ENCODE data around the gene SYCP2L.

The SYCP2L gene

DNA sequence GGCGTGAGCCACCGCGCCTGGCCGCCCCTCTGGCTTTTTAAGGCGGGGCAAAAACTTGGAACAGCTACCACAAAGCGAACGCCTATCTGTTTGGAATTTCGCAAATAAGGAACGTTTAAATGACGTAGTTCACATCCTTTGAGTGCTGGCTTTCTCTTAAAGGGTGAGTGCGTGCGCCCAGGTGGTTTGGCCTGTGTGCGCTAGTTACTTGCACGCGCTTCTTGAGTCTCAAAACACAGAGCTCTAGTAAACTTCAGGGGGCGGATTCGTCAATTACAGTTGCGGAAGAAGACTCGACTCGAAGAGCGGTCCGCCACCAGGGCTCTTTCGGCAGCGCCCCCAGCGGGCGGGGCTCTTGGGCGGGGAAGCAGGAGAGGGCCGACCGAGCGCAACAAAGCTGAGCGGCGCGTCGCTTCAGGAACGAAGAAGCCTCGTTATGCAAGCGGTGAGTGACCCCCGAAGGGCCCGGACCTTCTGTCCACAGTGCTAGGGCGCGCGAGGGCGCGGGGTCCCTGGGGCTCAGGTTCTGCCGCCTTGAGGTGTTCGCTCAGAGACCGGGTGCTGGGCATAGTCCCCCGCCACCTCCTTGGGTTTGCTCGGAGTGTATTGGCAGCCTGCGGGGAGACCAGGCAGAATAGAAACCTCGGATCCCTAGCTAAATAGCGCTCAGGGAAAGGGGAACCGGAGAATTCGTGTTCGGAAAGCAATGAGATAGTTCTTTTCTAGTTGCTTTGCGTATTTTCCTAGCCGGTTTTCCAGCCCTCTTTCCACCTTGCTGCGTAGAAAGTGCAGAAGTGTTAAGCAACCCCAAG is at the start of gene SYCP2L:
SYCP2L (plus strand) TSS at position 362 of the 812 bp plus-strand sequence; CDS start at position 437, 75 bp downstream.
- TF ChIP-seq GATA2 (IDR thresholded peaks at IDR 0.05; ENCODE audit: low read depth, low read length) (no peak), GATA3 (IDR thresholded peaks at IDR 0.05; ENCODE audit: low read depth, low read length) (no peak)

GRCh38 chr6:10837622-10837994 is 49.2 kb upstream of the SYCP2L start:
- TF ChIP-seq GATA3 (IDR thresholded peaks at IDR 0.05; ENCODE audit: low read depth, low read length) (no peak), GATA2 (IDR thresholded peaks at IDR 0.05; ENCODE audit: low read depth, low read length) (no peak)

GRCh38 chr6:10837995-10838793 is 48.7 kb upstream of the SYCP2L start, which contains the start of gene MAK:
TSS of gene MAK (minus strand) at chr6:10838539. CDS start at chr6:10830648, 7,891 bp downstream.
- TF ChIP-seq GATA2 (IDR thresholded peaks at IDR 0.05; ENCODE audit: low read depth, low read length) (no peak), GATA3 (IDR thresholded peaks at IDR 0.05; ENCODE audit: low read depth, low read length) (no peak)

- TF ChIP-seq GATA2 (IDR thresholded peaks at IDR 0.05; ENCODE audit: low read depth, low read length): no peak
- no peak for TF ChIP-seq GATA3 (IDR thresholded peaks at IDR 0.05; ENCODE audit: low read depth, low read length)
These were observed 48.0 kb upstream of the SYCP2L start for GRCh38 chr6:10838794-10839333.

DNA sequence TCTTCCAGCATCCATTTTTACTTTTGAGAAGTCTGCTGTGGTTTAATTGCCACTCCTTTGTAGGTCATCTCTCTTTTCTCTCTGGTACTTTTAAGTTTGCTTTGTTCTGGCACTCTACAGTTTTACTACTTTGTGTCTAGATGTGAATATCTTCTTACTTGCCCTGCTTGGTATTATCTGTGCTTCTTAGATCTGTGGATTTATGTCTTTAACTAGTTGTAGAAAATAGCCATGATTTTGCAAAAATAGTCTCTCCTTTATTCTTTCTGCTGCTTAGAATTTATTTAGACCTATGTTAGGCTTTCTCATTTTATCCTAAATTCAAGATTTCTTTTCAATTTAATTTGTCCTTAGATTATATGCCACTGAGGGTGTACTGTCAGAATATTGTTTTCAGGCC is 43.3 kb upstream of the SYCP2L start:
- TF ChIP-seq GATA2 (IDR thresholded peaks at IDR 0.05; ENCODE audit: low read depth, low read length) (no peak), GATA3 (IDR thresholded peaks at IDR 0.05; ENCODE audit: low read depth, low read length) (no peak)

GRCh38 chr6:10847684-10848083 is 39.2 kb upstream of the SYCP2L start:
- TF ChIP-seq GATA2 (IDR thresholded peaks at IDR 0.05; ENCODE audit: low read depth, low read length): no peak
- TF ChIP-seq GATA3 (IDR thresholded peaks at IDR 0.05; ENCODE audit: low read depth, low read length): no peak

- TF ChIP-seq GATA2 (IDR thresholded peaks at IDR 0.05; ENCODE audit: low read depth, low read length): no peak
- TF ChIP-seq GATA3 (IDR thresholded peaks at IDR 0.05; ENCODE audit: low read depth, low read length): no peak
These were observed 37.0 kb upstream of the SYCP2L start for GRCh38 chr6:10849901-10850300.

DNA sequence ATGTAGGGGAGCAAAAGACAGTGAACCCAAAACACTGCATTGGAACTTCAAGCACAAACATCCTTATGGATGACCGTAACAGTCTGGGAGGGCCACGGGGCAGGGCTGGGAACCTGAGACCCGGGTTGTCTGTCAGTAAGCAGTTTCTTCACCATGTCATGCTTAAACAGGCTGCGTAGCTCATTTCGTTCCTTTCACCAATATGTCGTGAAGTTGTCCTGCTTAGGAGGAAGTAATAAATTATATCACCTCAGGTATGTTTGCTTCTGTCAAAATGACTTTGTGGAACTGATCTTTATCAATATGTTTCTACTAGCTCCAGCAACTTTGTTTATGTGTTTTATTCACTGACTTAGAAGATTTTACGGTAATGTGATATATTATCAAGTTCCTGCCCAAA is 36.1 kb upstream of the SYCP2L start:
- TF ChIP-seq GATA2 (IDR thresholded peaks at IDR 0.05; ENCODE audit: low read depth, low read length) (no peak), GATA3 (IDR thresholded peaks at IDR 0.05; ENCODE audit: low read depth, low read length) (no peak)

DNA sequence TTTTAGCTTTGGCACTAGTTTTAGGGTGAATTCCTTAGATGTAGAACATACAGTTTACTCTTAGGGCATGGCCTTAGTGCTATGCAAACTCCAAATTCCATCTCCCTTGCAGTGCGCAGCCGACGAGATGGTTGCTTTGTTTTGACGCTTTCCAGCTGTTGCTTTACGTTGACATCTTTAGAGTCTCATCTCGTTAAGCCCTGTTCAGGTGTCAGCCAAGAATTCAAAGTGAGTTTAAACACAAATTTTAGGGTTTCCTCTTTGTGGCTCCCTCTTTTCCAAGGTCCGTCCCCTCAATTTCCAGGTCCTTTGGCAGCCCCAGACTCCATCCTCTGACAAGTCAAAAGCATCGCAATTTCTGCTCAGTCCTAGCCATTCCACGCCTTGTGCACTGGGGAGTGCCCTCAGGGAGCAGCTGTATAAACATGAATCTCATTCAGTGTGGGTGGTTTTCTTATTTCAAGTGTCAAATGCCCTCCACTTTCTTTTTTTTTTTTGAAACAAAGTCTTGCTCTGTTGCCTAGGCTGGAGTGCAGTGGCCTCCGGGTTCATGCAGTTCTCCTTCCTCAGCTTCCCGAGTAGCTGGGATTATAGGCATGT is 34.4 kb upstream of the SYCP2L start:
- no peak for TF ChIP-seq GATA2 (IDR thresholded peaks at IDR 0.05; ENCODE audit: low read depth, low read length)
- TF ChIP-seq GATA3 (IDR thresholded peaks at IDR 0.05; ENCODE audit: low read depth, low read length): no peak

DNA sequence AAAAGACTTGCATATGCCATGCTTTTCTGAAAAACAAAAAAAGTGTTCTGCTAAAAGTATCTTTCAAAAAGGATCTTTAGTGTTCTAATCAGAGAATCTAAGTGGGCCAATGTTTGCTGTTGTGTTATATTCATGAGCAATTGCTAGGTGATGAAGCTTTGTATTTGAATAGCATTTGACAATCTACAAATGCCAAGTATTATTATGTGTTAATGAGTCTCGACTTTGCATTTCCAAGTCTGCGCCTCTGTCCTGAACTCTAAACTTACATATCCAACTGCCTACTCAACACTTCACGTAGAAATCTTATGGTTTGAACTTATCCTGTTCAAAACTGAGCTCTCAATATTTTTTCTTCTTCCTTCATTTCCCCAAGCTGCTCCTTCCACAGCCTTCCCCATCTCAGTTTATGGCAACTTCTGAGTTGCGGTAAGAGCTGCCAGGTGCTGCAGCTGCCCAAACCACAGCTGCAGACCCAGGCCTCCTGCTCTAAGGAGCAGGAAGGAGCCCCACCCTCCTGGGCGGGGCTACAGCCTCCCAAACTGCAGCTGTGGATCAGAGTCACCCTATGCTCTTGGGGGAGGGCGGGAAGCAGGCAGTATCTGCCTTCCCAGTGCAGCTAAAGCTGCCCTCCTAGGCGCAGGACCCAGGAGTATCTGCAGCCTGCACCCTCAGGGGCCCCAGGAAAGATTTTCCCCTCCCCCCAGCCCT is 31.8 kb upstream of the SYCP2L start:
- TF ChIP-seq GATA2 (IDR thresholded peaks at IDR 0.05; ENCODE audit: low read depth, low read length) (no peak), GATA3 (IDR thresholded peaks at IDR 0.05; ENCODE audit: low read depth, low read length) (no peak)

- TF ChIP-seq GATA2 (IDR thresholded peaks at IDR 0.05; ENCODE audit: low read depth, low read length): no peak
- no peak for TF ChIP-seq GATA3 (IDR thresholded peaks at IDR 0.05; ENCODE audit: low read depth, low read length)
These were observed 29.6 kb upstream of the SYCP2L start for GRCh38 chr6:10857259-10857658.

- no peak for TF ChIP-seq GATA3 (IDR thresholded peaks at IDR 0.05; ENCODE audit: low read depth, low read length)
- no peak for TF ChIP-seq GATA2 (IDR thresholded peaks at IDR 0.05; ENCODE audit: low read depth, low read length)
These were observed 25.8 kb upstream of the SYCP2L start for GRCh38 chr6:10861086-10861485.

DNA sequence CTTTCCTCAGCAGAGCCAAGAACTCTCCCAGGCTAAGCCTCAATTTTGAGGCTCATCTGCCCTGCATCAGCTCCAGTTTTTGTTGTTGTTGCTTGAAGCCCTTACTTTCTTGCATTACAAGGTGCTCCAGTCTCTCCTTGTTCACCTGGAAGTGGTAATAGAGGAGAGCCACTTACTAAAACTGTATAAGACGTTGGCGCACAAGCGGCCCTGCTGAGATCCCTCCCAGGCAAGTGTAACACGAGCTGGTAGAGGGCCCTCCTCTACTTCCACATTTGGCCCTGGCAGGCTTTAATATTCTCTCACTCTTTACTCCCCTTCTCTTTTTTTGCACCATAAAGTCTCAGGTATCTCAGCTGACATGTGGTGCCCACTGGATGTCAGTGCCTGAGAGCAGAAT is 24.5 kb upstream of the SYCP2L start:
- TF ChIP-seq GATA2 (IDR thresholded peaks at IDR 0.05; ENCODE audit: low read depth, low read length) (no peak), GATA3 (IDR thresholded peaks at IDR 0.05; ENCODE audit: low read depth, low read length) (no peak)
